H1 (cell line): ENCODE measurements around the gene TRIM62.

Experiments
- ASH2L ChIP-seq: fragments of 200-600, 300-600 bp; sonication (generic); IDR thresholded peaks from one replicate; pipeline ENCODE4 v1.7.1; 2017; ENCODE audit warnings: low read length
- CEBPB ChIP-seq: IDR thresholded peaks from 2 replicates; pipeline ENCODE4 v1.6.1; 2012; ENCODE audit warnings: low read depth, low read length
- EGR1 ChIP-seq: IDR thresholded peaks from 2 replicates; pipeline ENCODE4 v1.6.1; 2011; ENCODE audit warnings: low read depth, low read length, borderline replicate concordance
- EP300 ChIP-seq, 2 experiments: IDR thresholded peaks; 1 replicate in 1 of 2; 2 replicates in 1 of 2; pipeline ENCODE4 v1.6.1; 2011 to 2012; ENCODE audit warnings: low read depth in 2 of 2, low read length in 2 of 2, mild to moderate bottlenecking in 2 of 2, borderline replicate concordance in 1 of 2, inconsistent platforms in 1 of 2, moderate library complexity in 1 of 2
- EZH2 ChIP-seq: fragments of 200-600 bp; sonication (generic); IDR thresholded peaks from 2 replicates; pipeline ENCODE4 v1.7.1; 2012; ENCODE audit warnings: low read depth, mild to moderate bottlenecking, moderate library complexity, low read length, inconsistent platforms; ENCODE audit not compliant: severe bottlenecking
- FOSL1 ChIP-seq: IDR thresholded peaks from 2 replicates; pipeline ENCODE4 v1.6.1; 2011; ENCODE audit warnings: mild to moderate bottlenecking, low read depth, low read length, moderate library complexity; ENCODE audit not compliant: insufficient read depth
- JUN ChIP-seq: IDR thresholded peaks from 2 replicates; pipeline ENCODE4 v1.6.1; 2011; ENCODE audit warnings: low read depth, mild to moderate bottlenecking, improper control_type of control experiment, low read length
- JUND ChIP-seq: IDR thresholded peaks from 2 replicates; pipeline ENCODE4 v1.6.1; 2011; ENCODE audit warnings: mild to moderate bottlenecking, improper control_type of control experiment, low read length
- POLR2A ChIP-seq, 2 experiments: IDR thresholded peaks; 1 replicate in 1 of 2; 2 replicates in 1 of 2; pipeline ENCODE4 v1.6.1; 2011; ENCODE audit warnings: low read depth in 2 of 2, low read length in 2 of 2, mild to moderate bottlenecking in 2 of 2; ENCODE audit errors: control extremely low read depth in 1 of 2
- POLR2AphosphoS5 ChIP-seq: IDR thresholded peaks from 2 replicates; pipeline ENCODE4 v1.6.1; 2011; ENCODE audit warnings: low read depth, low read length
- SIX5 ChIP-seq: IDR thresholded peaks from 2 replicates; pipeline ENCODE4 v1.6.1; 2011; ENCODE audit warnings: mild to moderate bottlenecking, low read depth, low read length
- TCF12 ChIP-seq: IDR thresholded peaks from 2 replicates; pipeline ENCODE4 v1.6.1; 2011; ENCODE audit warnings: low read depth, mild to moderate bottlenecking, low read length
- TF ChIP-seq, protein P1 (sequence below), 3 experiments: IDR thresholded peaks; 1 replicate in 2 of 3; 2 replicates in 1 of 3; pipeline versions ENCODE4 v1.5.1 to v1.6.1; 2011; ENCODE audit warnings: low read length in 3 of 3, mild to moderate bottlenecking in 3 of 3, inconsistent platforms in 2 of 3, low read depth in 1 of 3, moderate library complexity in 1 of 3; ENCODE audit not compliant: insufficient read depth in 1 of 3; ENCODE audit errors: control extremely low read depth in 1 of 3

DNA sequence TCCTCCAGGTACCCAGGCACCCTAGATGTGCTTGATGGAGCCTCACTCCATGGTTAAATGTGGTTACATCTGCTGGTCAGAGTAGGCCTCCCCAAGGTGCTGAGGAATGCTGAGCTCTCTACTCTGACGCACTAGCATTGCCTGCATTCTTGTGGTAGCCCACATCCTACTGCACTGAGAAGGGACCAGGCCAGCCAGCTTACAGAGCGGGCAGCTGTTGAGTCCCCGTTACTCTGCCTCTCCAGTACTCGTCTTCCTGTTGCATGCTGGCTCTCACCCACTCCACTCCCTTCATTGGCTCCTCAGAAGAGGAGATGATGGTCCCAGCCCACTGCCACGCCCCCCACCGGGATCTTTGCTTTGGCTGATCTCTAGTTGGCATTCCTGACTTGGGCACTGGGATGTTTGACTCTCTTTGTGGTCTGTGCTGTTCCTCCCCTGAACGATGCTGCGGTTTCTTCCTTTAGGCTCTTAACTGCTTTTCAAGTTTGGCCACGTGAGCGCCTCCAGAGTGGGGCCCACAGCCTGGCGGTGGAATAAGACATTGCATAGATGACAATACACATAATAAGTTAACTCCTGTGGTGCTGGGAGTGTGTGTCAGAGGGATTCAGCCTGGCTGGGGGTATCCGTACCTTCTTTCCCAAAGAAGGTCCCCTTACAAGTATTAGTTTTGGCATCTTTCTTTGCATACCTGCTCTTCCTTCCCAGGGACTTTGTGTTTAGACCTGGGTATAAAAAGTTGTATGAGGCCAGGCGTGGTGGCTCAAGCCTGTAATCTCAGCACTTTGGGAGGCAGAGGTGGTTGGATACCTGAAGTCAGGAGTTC lies 82.3 kb downstream of the TRIM62 start:
- TF ChIP-seq EP300 (IDR thresholded peaks at IDR 0.05; ENCODE audit: borderline replicate concordance in 1 of 2, low read depth in 2 of 2, low read length in 2 of 2) (no peak), TCF12 (no peak), POLR2A (IDR thresholded peaks at IDR 0.05; ENCODE audit: control extremely low read depth in 1 of 2, low read depth in 2 of 2, low read length in 2 of 2) (no peak), SIX5 (no peak), CEBPB (no peak), JUND (no peak), FOSL1 (no peak), EZH2 (no peak), ASH2L (peak; percentile 20), POLR2AphosphoS5 (no peak), JUN (no peak), EGR1 (no peak)
- TF ChIP-seq, protein P1, sequence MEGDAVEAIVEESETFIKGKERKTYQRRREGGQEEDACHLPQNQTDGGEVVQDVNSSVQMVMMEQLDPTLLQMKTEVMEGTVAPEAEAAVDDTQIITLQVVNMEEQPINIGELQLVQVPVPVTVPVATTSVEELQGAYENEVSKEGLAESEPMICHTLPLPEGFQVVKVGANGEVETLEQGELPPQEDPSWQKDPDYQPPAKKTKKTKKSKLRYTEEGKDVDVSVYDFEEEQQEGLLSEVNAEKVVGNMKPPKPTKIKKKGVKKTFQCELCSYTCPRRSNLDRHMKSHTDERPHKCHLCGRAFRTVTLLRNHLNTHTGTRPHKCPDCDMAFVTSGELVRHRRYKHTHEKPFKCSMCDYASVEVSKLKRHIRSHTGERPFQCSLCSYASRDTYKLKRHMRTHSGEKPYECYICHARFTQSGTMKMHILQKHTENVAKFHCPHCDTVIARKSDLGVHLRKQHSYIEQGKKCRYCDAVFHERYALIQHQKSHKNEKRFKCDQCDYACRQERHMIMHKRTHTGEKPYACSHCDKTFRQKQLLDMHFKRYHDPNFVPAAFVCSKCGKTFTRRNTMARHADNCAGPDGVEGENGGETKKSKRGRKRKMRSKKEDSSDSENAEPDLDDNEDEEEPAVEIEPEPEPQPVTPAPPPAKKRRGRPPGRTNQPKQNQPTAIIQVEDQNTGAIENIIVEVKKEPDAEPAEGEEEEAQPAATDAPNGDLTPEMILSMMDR (IDR thresholded peaks at IDR 0.05; ENCODE audit: control extremely low read depth in 1 of 3, insufficient read depth in 1 of 3, low read depth in 1 of 3, low read length in 3 of 3), result no peak
